NCI-H187 treated with DMSO at 0.1 percent for 48 hours (cell line): ENCODE data around the gene TSPAN31.
"Not testable (repeated sequence)": the region's sequence is repeated elsewhere in the genome, so short reads cannot be mapped to it uniquely, and the experiment has no call there.

ENCODE experiments used
- DNase-seq: peaks from one replicate; lab custom pipeline; 2025; lab: John Stamatoyannopoulos, UW

TSPAN31 gene

DNA sequence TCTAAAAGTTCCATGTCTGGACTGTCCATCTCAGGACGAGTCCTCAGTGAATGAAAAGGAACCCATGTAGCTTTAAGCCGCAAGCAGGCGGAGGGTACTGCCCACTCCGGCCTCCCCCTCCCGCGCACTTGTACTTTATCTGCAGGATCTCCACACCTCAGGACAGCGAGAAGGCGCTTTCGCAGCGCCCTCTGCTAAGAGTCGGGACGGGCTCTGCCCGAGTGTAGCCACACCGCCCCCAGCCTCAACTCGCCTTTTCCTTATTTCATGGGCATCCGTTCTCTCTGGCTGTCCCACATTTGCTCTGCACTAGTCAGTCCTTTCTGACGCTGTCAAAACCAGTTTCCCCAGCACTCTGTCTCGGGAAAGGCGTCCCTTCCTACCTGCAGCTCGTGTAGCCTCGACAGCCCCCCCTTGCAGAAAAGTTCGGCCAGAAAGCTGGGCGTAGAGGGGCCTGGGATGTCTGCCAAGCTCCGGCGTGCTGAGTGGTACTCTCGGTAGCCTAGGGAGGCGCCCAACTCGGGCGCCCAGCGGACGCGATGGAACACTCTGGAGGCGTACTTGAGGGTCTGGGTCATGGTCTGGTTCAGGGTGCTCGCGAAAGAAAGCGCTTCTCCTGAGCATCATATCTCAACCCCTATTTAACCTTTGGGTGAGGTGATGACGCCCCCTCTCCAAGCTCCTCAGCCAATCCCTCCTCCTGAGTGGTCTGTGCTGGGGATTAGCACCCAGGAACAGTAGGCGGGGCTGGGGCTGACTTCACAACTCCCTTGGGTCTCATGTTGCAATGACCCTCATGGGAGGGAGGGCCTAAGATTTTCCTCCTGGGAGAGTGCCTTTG lies 21.8 kb downstream of the TSPAN31 start, which contains the start of gene CYP27B1:
Gene CYP27B1, minus strand, starts transcription at position 615 of the 841 bp plus-strand sequence. Its CDS starts 37 bp downstream, at position 578.
- DNase-seq: no peak

DNA sequence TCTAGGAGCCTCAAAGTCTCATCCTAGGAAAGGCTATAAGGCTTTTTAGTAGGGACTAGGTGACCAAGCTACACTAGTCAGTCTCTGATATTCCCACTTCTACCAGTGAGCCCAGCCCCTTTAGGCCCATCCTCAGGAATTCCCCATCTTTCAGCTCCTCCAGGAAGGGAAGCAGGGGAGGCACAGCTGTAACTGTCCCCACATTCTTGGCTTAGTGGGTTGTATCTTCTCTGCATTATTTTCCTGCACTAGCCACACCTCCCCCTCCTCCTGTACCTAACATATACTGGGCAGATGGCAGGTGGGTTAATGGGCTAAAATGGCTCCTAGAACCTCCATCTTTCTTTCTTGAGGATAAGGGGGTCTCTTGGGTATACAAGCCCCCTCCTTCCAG lies 22.5 kb downstream of the TSPAN31 start:
- no peak for DNase-seq

- DNase-seq: no peak
These were observed 23.0 kb downstream of the TSPAN31 start for GRCh38 chr12:57767876-57768275.

DNA sequence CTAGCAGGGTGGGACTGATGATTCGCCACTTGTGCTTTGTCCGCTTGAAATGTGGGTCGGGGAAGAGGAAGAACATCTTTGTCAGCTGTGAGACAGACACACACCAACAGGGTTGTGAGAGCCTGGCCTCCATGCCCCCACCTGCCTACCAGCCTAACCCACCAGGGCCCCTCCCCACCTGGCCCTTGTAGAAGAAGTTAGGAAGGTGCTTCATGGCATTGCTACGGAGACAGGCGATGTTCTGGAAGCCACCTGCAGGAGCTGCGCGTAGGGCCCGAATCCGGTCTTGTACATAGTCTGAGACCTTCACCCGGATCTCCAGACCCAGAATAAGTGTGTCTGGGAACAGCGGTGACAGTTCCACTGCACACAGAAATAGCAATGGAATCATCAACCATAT lies 24.8 kb downstream of the TSPAN31 start:
- DNase-seq: no peak

DNA sequence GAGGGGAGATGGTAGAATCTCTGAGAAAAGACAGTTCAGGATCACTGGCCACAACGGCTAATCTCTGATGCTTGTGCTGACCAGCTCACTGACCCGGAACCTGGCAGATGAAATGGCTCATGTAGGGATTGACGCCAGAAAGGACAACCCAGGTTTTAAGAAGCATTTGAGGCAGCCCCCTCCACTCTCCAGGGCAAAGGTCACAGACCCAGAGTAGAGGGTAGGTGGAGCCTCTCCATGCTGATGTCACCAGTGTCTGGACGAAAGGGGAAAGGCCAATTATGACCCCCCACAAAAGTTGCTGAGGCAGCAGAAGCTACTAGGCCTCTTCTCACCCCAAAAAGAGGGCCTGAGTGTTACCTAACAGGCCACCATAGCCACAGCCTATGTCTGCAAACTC lies 25.9 kb downstream of the TSPAN31 start:
- DNase-seq: no peak

DNA sequence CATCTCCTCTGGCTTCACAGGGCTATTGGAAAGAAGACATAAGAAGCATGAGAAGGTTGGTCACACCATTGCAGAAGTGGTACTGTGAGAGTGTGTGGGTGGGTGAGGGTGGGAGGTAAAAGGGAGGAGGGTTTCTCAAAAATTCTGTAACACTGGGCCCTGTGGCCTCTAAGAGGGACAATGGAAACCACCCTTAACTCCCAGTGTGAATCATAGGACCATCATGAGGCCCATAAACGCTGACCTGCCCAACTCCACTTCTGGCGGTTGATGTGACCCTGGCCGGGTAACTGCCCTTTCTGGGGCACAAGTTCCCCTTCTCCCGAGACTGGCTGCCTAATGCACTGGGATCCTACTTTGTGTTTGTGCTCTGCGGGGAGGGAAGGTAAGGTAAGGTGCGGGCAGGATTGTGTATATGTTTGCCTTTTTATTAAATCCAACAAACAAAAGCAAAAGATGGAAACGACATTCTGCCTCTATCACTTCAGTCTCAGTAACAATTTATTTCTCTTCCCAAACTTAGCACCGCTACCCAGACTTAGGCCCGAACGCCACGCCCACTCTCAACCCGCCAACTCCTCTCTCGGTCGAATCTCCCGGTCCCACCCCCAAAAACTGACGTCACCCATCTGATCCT lies 26.5 kb downstream of the TSPAN31 start:
- peak; percentile 50 for DNase-seq

GRCh38 chr12:57771873-57772428 lies 27.1 kb downstream of the TSPAN31 start, which contains the start of gene METTL1:
METTL1 (minus strand) TSS chr12:57772105; CDS start chr12:57772083, 22 bp downstream.
- peak; percentile 88 for DNase-seq

- no peak for DNase-seq
These were observed 27.8 kb downstream of the TSPAN31 start, which contains the start of gene EEF1AKMT3 for GRCh38 chr12:57772429-57773322. EEF1AKMT3 (plus strand) TSS chr12:57772614; CDS start chr12:57772725, 111 bp downstream.

DNA sequence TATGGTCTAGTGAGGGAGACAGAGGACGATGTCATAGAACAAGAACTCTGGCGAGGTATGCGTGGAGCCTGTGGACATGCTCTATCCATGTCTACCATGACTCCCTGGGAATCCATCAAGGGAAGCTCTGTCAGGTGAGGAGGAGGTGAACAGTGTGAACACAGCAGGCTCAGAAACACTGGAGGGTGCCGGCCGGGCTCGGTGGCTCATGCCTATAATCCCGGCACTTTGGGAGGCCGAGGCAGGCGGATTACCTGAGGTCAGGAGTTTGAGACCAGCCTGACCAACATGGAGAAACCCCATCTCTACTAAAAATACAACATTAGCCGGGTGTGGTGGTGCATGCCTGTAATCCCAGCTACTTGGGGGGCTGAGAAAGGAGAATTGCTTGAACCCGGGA lies 29.8 kb downstream of the TSPAN31 start:
- not testable (repeated sequence) for DNase-seq

DNA sequence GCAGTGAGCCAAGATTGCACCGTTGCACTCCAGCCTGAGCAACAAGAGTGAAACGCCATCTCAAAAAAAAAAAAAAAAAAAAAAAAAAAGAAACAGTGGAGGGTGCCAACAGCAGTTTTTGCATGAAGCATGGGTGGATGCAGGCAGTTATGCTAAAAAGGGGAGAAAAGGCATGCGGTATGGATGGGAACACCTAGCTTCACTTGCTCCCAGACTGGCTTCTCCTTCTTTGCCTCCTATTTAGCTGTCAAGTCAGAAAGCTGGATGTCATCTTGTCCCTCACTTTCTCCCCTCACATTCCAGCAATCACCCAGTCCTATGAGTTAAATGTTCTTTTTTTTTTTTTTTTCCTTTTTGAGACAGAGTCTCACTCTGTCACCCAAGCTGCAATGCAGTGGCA lies 30.2 kb downstream of the TSPAN31 start:
- no peak for DNase-seq

GRCh38 chr12:57775563-57776246 lies 30.9 kb downstream of the TSPAN31 start:
- DNase-seq: no peak

- DNase-seq: no peak
These were observed 31.4 kb downstream of the TSPAN31 start for GRCh38 chr12:57776247-57776587.

DNA sequence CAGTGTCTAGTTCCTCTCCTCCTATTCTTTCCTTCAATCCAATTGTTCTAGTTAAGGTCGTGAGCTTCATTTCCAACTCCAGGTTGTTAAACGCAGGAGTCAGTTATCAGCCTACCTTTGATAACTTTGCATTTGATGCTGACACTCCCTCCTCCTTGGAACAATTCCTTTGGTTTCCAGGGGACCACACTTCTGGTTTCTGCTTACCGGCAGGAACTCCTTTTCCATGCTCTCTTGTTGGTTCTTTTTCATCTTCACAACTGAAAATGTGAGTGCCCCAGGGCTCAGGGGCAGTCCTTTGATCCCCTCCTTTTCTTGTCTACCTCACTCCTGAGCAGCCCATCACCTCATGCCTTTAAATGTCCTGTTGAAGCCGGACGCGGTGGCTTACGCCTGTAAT lies 32.5 kb downstream of the TSPAN31 start:
- DNase-seq: no peak

DNA sequence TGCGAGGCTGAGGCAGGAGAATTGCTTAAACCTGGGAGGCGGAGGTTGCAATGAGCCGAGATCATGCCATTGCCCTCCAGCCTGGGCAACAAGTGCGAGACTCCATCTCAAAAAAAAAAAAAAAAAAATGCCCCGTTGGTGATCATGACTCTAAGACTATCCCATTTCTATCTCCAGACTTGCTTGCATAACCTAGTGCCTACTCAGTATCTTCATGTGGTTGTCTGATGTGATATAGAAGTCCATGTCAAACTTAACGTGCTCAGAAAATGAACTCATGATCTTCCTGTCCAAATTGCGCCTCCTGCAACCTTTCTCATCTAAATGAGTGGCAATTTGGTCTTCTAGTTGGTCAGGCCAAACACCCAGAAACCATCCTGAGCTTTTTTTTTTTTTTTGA lies 33.1 kb downstream of the TSPAN31 start:
- DNase-seq: no peak

DNA sequence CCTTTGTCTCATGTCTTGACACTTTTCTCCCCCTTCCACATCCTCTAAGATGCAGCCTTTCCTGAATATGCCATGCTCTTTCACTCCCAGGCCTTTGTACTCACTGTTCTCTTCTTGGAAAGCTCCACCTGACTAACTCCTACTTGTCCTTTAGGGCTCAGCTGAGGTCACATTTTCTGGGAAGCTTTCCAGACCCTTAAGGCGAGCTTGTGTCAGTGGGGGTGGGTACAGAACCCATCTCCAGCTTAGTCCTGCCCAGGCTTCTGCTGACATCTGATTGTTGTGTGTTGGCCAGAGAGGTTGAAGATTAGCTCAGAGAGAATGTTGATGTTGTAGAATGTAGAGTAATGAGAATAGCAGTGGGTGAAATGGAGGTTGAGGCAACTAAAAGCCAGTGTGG lies 34.9 kb downstream of the TSPAN31 start:
- no peak for DNase-seq

GRCh38 chr12:57780284-57780897 lies 35.6 kb downstream of the TSPAN31 start:
- no peak for DNase-seq

DNA sequence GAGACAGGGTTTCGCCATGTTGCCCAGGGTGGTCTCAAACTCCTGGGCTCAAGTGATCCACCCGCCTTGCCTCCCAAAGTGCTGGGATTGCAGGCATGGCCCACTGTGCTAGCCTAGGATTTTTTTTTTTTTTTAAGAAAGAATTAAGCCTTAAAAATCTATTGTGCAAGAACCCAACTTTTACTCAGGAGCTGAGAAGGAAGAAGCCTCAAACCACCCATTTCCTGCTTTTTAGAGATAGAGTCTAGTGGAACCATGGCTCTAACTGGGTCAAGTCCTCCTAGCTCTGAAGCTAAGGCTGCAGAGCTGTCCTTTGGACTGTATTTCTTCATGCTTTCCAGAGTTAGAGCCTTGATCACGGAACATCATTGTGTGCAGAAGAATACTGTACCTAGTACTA lies 36.4 kb downstream of the TSPAN31 start:
- DNase-seq: no peak

GRCh38 chr12:57781801-57782200 lies 37.0 kb downstream of the TSPAN31 start:
- no peak for DNase-seq

DNA sequence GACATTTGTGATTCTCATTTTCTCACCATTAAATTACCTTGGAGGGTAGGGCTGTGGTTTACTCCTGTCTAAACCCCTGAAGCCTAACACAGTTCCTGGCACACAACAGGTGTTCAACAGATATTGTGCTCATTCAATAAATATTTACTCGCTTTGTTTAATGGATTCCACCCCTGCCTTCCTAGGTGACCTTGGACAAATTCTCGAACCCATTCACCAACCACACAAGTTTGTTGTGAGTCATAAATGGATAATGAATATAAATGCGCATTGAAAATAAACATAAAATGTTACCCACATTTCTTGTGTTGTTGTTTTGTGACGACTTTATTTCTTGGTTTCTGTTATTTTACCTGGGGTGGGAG lies 37.4 kb downstream of the TSPAN31 start:
- no peak for DNase-seq

DNA sequence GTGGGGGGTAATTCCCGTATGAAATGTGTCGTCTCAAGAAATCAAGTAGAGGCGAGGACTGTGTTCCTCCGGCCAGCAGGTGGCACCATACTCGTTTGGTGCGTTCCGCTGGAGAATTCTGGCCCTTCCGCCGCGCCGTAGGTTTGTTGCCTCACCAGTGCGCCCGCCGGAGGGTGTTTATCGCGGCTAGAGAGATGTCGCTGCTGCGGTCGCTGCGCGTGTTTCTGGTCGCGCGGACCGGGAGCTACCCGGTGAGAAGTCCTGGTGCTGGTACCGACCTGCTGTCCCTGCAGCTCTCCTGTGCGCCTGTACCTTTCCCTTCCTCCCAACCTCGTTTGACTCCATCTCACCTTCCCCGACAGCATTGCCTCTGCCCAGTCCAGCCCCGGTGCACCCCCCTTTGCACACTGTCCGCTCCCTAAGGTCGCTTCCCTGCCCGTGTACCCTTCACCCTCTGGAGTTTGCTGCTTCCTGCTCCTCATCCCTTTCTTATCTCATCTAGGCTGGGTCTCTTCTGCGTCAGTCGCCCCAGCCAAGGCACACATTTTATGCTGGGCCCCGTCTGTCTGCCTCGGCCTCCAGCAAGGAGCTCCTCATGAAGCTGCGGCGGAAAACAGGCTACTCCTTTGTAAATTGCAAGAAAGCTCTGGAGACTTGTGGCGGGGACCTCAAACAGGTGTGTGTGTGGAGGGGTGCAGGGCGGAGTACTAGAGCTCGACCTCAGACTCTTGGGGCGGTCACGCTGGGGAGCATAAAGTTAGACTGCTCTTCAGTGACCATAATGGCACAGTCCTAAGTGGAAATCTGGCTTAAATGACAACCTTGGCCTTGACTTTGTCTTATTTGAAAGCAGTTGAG lies 38.0 kb downstream of the TSPAN31 start, which contains the start of gene TSFM:
Gene TSFM, plus strand, starts transcription at position 180 of the 858 bp plus-strand sequence. Its CDS starts 15 bp downstream, at position 195.
- peak; percentile 81 for DNase-seq
